ENCODE measurements around the gene FGR.

Gene FGR

GRCh38 chr1:27575840-27576331 is 59.1 kb downstream of the FGR start:
- TF ChIP-seq CTCF (IDR thresholded peaks at IDR 0.05; ENCODE audit: control insufficient read depth, insufficient read depth, low read depth, low read length, missing control alignments) = no peak

GRCh38 chr1:27574871-27575831 is 59.8 kb downstream of the FGR start:
- no peak for DNase-seq (ENCODE audit: low read depth)
- peak overlapping the region; percentile 40 for H3K4me3 ChIP-seq (ENCODE audit: control insufficient read depth, low read depth, low read length)
- peak; percentile 11 for TF ChIP-seq CTCF (IDR thresholded peaks at IDR 0.05; ENCODE audit: control insufficient read depth, insufficient read depth, low read depth, low read length, missing control alignments)

More at GRCh38 chr1:27575840-27576331, 59.1 kb downstream of the FGR start:
- H3K4me3 ChIP-seq (ENCODE audit: control insufficient read depth, low read depth, low read length) = peak overlapping the region; percentile 40
- DNase-seq (ENCODE audit: low read depth) = no peak

GRCh38 chr1:27574001-27574781 is 60.8 kb downstream of the FGR start:
- no peak for TF ChIP-seq CTCF (IDR thresholded peaks at IDR 0.05; ENCODE audit: control insufficient read depth, insufficient read depth, low read depth, low read length, missing control alignments)
- DNase-seq (ENCODE audit: low read depth) = no peak
- no peak overlapping the region for H3K4me3 ChIP-seq (ENCODE audit: control insufficient read depth, low read depth, low read length)

GRCh38 chr1:27572679-27573426 is 62.1 kb downstream of the FGR start:
- TF ChIP-seq CTCF (IDR thresholded peaks at IDR 0.05; ENCODE audit: control insufficient read depth, insufficient read depth, low read depth, low read length, missing control alignments) = no peak
- DNase-seq (ENCODE audit: low read depth) = no peak
- no peak overlapping the region for H3K4me3 ChIP-seq (ENCODE audit: control insufficient read depth, low read depth, low read length)

GRCh38 chr1:27572019-27572678 is 62.8 kb downstream of the FGR start:
- H3K4me3 ChIP-seq (ENCODE audit: control insufficient read depth, low read depth, low read length) = no peak overlapping the region
- no peak for DNase-seq (ENCODE audit: low read depth)

More at GRCh38 chr1:27572019-27572678, 62.8 kb downstream of the FGR start:
- TF ChIP-seq CTCF (IDR thresholded peaks at IDR 0.05; ENCODE audit: control insufficient read depth, insufficient read depth, low read depth, low read length, missing control alignments) = no peak
